Right atrium auricular region (tissue), 2 donors: Measurements from ENCODE around the gene SMIM32. TPM values are rescaled to one million over a fixed set of nuclear protein-coding genes. Genes with fewer than 3 reads are reported as not detected.
A peak's percentile ranks its signal among the peaks of the same experiment; 100 is the strongest.

Experiments
- DNase-seq: peaks from one replicate; pipeline ENCODE4 v3.0.0-alpha.2; 2019; ENCODE audit warnings: low spot score
- H3K27ac ChIP-seq, 2 donors: fragments of 200-600 bp; sonication (generic); 1 replicate in 1 of 2; 2 replicates in 1 of 2; pipeline ENCODE4 v1.5.1; 2016 to 2019
- H3K27me3 ChIP-seq, 2 donors: fragments of 200-600 bp; sonication (generic); one replicate each; pipeline versions ENCODE4 v1.5.1 to v1.6.0; 2017 to 2019
- H3K36me3 ChIP-seq: fragments of 200-600 bp; sonication (generic); one replicate; pipeline ENCODE4 v1.5.1; 2016
- H3K4me1 ChIP-seq, 2 donors: fragments of 200-600 bp; sonication (generic); one replicate each; pipeline versions ENCODE4 v1.5.1 to v1.6.0; 2017 to 2019
- H3K4me3 ChIP-seq, 2 donors: fragments of 200-600 bp; sonication (generic); 1 replicate in 1 of 2; 2 replicates in 1 of 2; pipeline ENCODE4 v1.5.1; 2017 to 2019; ENCODE audit warnings: mild to moderate bottlenecking in 1 of 2, moderate library complexity in 1 of 2
- H3K9me3 ChIP-seq, 2 donors: fragments of 200-600 bp; sonication (generic); one replicate each; pipeline ENCODE4 v1.5.1; 2019
- CTCF ChIP-seq, 2 donors: fragments of 200-600 bp; sonication (generic); IDR thresholded peaks; one replicate each; pipeline ENCODE4 v1.5.1; 2019; ENCODE audit warnings: antibody characterized with exemption in 2 of 2
- total RNA-seq, 2 donors: library from RNA; depleted of rRNA; stranded (reverse); fragments of >200 nt; gene quantifications; one replicate each; pipeline ENCODE4 v1.1.0, GENCODE V29; 2016

Gene SMIM32
- not detected for total RNA-seq

DNA sequence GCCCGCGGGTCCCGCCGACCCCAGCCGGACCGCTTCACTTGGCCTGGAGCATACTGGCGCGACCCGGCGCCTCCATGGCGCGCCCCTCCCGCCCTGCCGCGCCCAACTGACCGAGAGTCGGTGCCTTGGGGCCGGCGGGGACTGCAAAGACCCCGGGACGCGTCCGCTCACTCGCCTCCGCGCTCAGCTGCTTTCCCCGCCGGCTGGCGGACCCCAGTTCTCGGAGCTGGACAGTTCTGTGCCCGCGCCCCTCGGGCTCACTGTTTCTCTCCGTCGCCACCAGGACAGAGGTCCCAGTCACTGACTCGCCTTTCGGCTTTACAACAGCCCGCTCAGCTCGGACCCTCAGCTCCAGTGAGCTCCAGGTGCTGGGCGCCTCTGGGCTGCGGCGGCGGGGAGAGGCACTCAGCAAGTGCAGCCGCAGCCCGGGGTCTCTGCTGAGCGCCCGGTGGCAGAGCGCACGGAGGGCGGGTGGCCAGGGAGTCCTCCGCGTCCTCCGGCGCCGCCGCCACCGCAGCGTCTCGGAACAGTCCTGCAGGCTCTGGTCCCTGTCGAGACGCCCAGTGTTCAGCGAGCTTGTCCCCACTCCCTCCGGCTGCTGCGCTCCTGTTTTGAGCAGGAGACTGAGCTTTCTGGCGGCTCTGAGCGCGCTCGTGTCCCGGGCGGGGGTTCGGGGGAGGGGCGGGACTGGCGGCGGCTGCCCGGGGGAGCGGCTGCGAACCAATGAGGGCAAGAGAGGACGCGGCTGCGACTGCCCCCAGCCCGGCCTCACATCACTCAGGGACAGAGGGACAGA, at the start of gene SMIM32:
Gene SMIM32, minus strand, starts transcription at position 637 of the 796 bp plus-strand sequence. CDS start 638 bp downstream, outside the sequence.
- H3K27ac ChIP-seq: no peak within 1 kb of the TSS
- DNase-seq: peak; percentile 38

GRCh38 chr5:136242611-136243010, 49.6 kb upstream of the SMIM32 start:
- no peak for TF ChIP-seq CTCF (IDR thresholded peaks at IDR 0.05)
- Histone ChIP-seq H3K4me3 (no peak overlapping the region), H3K36me3 (no peaks in the 10 kb centered on the region), H3K9me3 (no peaks in the 10 kb centered on the region), H3K4me1 (no peaks in the 10 kb centered on the region), H3K27ac (no peak overlapping the region), H3K27me3 (no peaks in the 10 kb centered on the region)
- no peak for DNase-seq

More for the DNA sequence above, at the start of gene SMIM32:
- Histone ChIP-seq H3K9me3 (no peaks in the 10 kb centered on the region), H3K4me3 (peak within 1 kb of the TSS; percentile 19 to 48), H3K4me1 (peaks cover 0 to 27% of the 10 kb centered on the region in 2 donors), H3K36me3 (peaks cover 9% of the 10 kb centered on the region), H3K27me3 (peaks cover 0 to 28% of the 10 kb centered on the region in 2 donors)
- TF ChIP-seq CTCF (IDR thresholded peaks at IDR 0.05): no peak

DNA sequence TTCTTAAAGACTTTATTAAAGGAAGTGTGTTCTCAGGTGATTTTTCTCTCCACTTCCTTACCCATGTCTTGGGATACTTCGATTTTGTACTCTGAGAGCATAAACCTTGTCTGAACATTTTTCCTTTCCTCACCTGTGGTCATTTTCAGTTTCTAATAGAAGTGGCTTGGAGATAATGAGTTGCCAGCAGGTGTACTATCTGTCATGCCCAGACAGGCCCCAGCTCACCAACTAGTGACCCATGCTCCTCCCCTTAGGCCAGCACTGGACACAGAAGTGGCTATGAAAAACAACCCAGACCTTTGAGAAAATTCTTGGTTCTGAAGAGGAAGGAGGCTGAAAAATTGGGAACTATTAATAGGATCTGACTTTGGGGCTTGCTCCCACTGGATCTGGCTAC, 49.2 kb upstream of the SMIM32 start:
- Histone ChIP-seq H3K4me3 (no peak overlapping the region), H3K27me3 (no peaks in the 10 kb centered on the region), H3K4me1 (no peaks in the 10 kb centered on the region), H3K9me3 (no peaks in the 10 kb centered on the region), H3K27ac (no peak overlapping the region), H3K36me3 (no peaks in the 10 kb centered on the region)
- no peak for TF ChIP-seq CTCF (IDR thresholded peaks at IDR 0.05)
- no peak for DNase-seq

GRCh38 chr5:136240894-136241293, 47.9 kb upstream of the SMIM32 start:
- TF ChIP-seq CTCF (IDR thresholded peaks at IDR 0.05): no peak
- H3K4me1 ChIP-seq: no peaks in the 10 kb centered on the region
- no peak overlapping the region for H3K4me3 ChIP-seq
- no peaks in the 10 kb centered on the region for H3K36me3 ChIP-seq
- H3K27me3 ChIP-seq: no peaks in the 10 kb centered on the region
- DNase-seq: no peak
- H3K27ac ChIP-seq: no peak overlapping the region
- H3K9me3 ChIP-seq: no peaks in the 10 kb centered on the region

DNA sequence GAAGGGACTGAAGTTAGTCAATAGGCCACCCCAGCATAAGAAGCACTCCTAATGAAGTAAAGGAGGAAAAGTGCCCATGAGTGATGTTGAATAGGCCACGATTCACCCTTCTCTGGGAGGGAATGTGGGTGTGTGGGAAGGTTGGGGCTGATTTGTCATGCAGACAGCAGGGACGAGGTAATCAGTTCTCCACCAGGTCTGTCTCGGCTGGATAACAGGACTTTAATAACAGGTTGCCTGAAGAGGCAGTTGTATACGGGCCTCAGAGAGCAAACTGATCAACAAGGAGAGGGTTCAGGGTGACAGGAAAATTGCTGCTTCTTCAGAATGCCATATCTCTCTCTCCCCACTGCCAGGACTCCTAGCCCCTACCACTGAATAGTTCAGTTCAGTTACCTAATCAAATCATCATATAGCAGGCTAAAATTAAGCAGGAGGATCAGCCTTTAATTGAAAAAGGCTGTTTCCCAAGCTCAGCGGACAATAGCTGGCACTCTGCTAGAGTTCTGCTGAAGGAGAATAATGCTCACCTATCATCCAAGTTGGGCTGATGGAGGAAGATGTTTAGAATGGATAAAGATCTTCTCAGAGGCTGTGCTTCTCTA, 43.6 kb upstream of the SMIM32 start:
- no peak for TF ChIP-seq CTCF (IDR thresholded peaks at IDR 0.05)
- Histone ChIP-seq H3K4me1 (no peaks in the 10 kb centered on the region), H3K9me3 (no peaks in the 10 kb centered on the region), H3K27me3 (no peaks in the 10 kb centered on the region), H3K36me3 (no peaks in the 10 kb centered on the region), H3K4me3 (no peak overlapping the region), H3K27ac (no peak overlapping the region)
- DNase-seq: no peak
